ENCODE measurements around the gene SAE1. TPM values are rescaled to one million over a fixed set of nuclear protein-coding genes. Genes with fewer than 3 reads are reported as not detected.

The SAE1 gene
- total RNA-seq, 1 experiment from 2014 or later = 251 TPM

GRCh38 chr19:47144630-47145029 is 14.0 kb downstream of the SAE1 start:
- CTCF ChIA-PET = no interaction called here

GRCh38 chr19:47145639-47146486 is 15.2 kb downstream of the SAE1 start:
- no peak overlapping the region for H3K27ac Mint-ChIP-seq (ENCODE audit: unreplicated experiment)
- H3K36me3 Mint-ChIP-seq (ENCODE audit: insufficient read depth, unreplicated experiment) = peaks cover 99% of the 10 kb centered on the region
- BruUV-seq (replicated peaks) = TSS peak; percentile 27
- CTCF ChIA-PET = no interaction called here
- H3K4me1 Mint-ChIP-seq (ENCODE audit: low read depth, unreplicated experiment) = peaks cover 16% of the 10 kb centered on the region
- no peak overlapping the region for H3K4me3 Mint-ChIP-seq (ENCODE audit: unreplicated experiment)
- no peaks in the 10 kb centered on the region for H3K27me3 Mint-ChIP-seq (ENCODE audit: insufficient read depth, unreplicated experiment)
- H3K4me1 ChIP-seq = peaks cover 6% of the 10 kb centered on the region
- no peaks in the 10 kb centered on the region for H3K9me3 Mint-ChIP-seq (ENCODE audit: unreplicated experiment)
- no peak for DNase-seq
- no peak overlapping the region for H3K4me3 ChIP-seq (ENCODE audit: low read depth, low read length)
- POLR2A ChIA-PET = no interaction called here
- no peaks in the 10 kb centered on the region for H3K27me3 ChIP-seq (replicated peaks; ENCODE audit: control insufficient read depth, insufficient read depth, low read length)
- intact Hi-C loops (cut with micrococcal nuclease; ENCODE audit: unreplicated experiment) = no loop called here
- H3K9me3 ChIP-seq = no peaks in the 10 kb centered on the region
- peaks cover 6% of the 10 kb centered on the region for H3K36me3 ChIP-seq (ENCODE audit: control insufficient read depth, insufficient read depth, low read length)
- TF ChIP-seq CTCF (IDR thresholded peaks at IDR 0.05; ENCODE audit: insufficient read depth in 1 of 2, low read depth in 1 of 2, low read length in 1 of 2, severe bottlenecking in 1 of 2, unreplicated experiment in 1 of 2) = no peak

More at GRCh38 chr19:47144630-47145029, 14.0 kb downstream of the SAE1 start:
- intact Hi-C loops (cut with micrococcal nuclease; ENCODE audit: unreplicated experiment) = no loop called here
- no peak for DNase-seq
- no peaks in the 10 kb centered on the region for H3K27me3 Mint-ChIP-seq (ENCODE audit: insufficient read depth, unreplicated experiment)
- no TSS peak for BruUV-seq (replicated peaks)
- no peaks in the 10 kb centered on the region for H3K9me3 Mint-ChIP-seq (ENCODE audit: unreplicated experiment)
- Histone ChIP-seq H3K27me3 (replicated peaks; ENCODE audit: control insufficient read depth, insufficient read depth, low read length) (no peaks in the 10 kb centered on the region), H3K4me1 (peaks cover 8% of the 10 kb centered on the region), H3K4me3 (ENCODE audit: low read depth, low read length) (no peak overlapping the region), H3K9me3 (no peaks in the 10 kb centered on the region), H3K36me3 (ENCODE audit: control insufficient read depth, insufficient read depth, low read length) (peaks cover 3% of the 10 kb centered on the region)
- H3K36me3 Mint-ChIP-seq (ENCODE audit: insufficient read depth, unreplicated experiment) = peaks cover 99% of the 10 kb centered on the region
- H3K27ac Mint-ChIP-seq (ENCODE audit: unreplicated experiment) = no peak overlapping the region
- no peak overlapping the region for H3K4me3 Mint-ChIP-seq (ENCODE audit: unreplicated experiment)
- POLR2A ChIA-PET = no interaction called here
- H3K4me1 Mint-ChIP-seq (ENCODE audit: low read depth, unreplicated experiment) = peaks cover 16% of the 10 kb centered on the region
- no peak for TF ChIP-seq CTCF (IDR thresholded peaks at IDR 0.05; ENCODE audit: insufficient read depth in 1 of 2, low read depth in 1 of 2, low read length in 1 of 2, severe bottlenecking in 1 of 2, unreplicated experiment in 1 of 2)

GRCh38 chr19:47146920-47147319 is 16.3 kb downstream of the SAE1 start:
- no peaks in the 10 kb centered on the region for H3K9me3 ChIP-seq
- Mint-ChIP-seq H3K27me3 (ENCODE audit: insufficient read depth, unreplicated experiment) (no peaks in the 10 kb centered on the region), H3K36me3 (ENCODE audit: insufficient read depth, unreplicated experiment) (peaks cover 100% of the 10 kb centered on the region), H3K4me1 (ENCODE audit: low read depth, unreplicated experiment) (peaks cover 16% of the 10 kb centered on the region), H3K4me3 (ENCODE audit: unreplicated experiment) (no peak overlapping the region), H3K9me3 (ENCODE audit: unreplicated experiment) (no peaks in the 10 kb centered on the region), H3K27ac (ENCODE audit: unreplicated experiment) (peak overlapping the region; percentile 20)
- DNase-seq = no peak
- no peaks in the 10 kb centered on the region for H3K27me3 ChIP-seq (replicated peaks; ENCODE audit: control insufficient read depth, insufficient read depth, low read length)
- H3K4me3 ChIP-seq (ENCODE audit: low read depth, low read length) = no peak overlapping the region
- H3K36me3 ChIP-seq (ENCODE audit: control insufficient read depth, insufficient read depth, low read length) = peaks cover 6% of the 10 kb centered on the region
- CTCF ChIA-PET = interaction anchor here (0.6 kb wide), 1 partner anchor 729 kb away, joined by 4 read pairs; no protein-coding TSS in a partner anchor
- intact Hi-C loops (cut with micrococcal nuclease; ENCODE audit: unreplicated experiment) = no loop called here
- POLR2A ChIA-PET = no interaction called here
- TF ChIP-seq CTCF (IDR thresholded peaks at IDR 0.05; ENCODE audit: insufficient read depth in 1 of 2, low read depth in 1 of 2, low read length in 1 of 2, severe bottlenecking in 1 of 2, unreplicated experiment in 1 of 2) = no peak
- H3K4me1 ChIP-seq = peaks cover 9% of the 10 kb centered on the region
- no TSS peak for BruUV-seq (replicated peaks)

Data from Caco-2 (cell line).